ENCODE measurements around the gene SLC7A1.

The SLC7A1 gene

GRCh38 chr13:29524176-29524575, 71.3 kb downstream of the SLC7A1 start:
- Mint-ChIP-seq H3K4me3 (no peak overlapping the region), H3K27me3 (no peaks in the 10 kb centered on the region), H3K36me3 (ENCODE audit: low read depth) (peaks cover 70% of the 10 kb centered on the region), H3K4me1 (ENCODE audit: low read depth) (no peaks in the 10 kb centered on the region), H3K9me3 (no peaks in the 10 kb centered on the region), H3K27ac (no peak overlapping the region)
- intact Hi-C loops (cut with micrococcal nuclease): no loop called here

- Mint-ChIP-seq H3K4me1 (ENCODE audit: low read depth) (no peaks in the 10 kb centered on the region), H3K9me3 (no peaks in the 10 kb centered on the region), H3K27ac (no peak overlapping the region), H3K27me3 (no peaks in the 10 kb centered on the region), H3K36me3 (ENCODE audit: low read depth) (peaks cover 67% of the 10 kb centered on the region), H3K4me3 (no peak overlapping the region)
- intact Hi-C loops (cut with micrococcal nuclease): no loop called here
These were observed 72.1 kb downstream of the SLC7A1 start for GRCh38 chr13:29523199-29523961.

GRCh38 chr13:29522044-29522685, 73.3 kb downstream of the SLC7A1 start:
- Mint-ChIP-seq H3K27ac (no peak overlapping the region), H3K27me3 (no peaks in the 10 kb centered on the region), H3K4me3 (no peak overlapping the region), H3K36me3 (ENCODE audit: low read depth) (peaks cover 65% of the 10 kb centered on the region), H3K4me1 (ENCODE audit: low read depth) (no peaks in the 10 kb centered on the region), H3K9me3 (no peaks in the 10 kb centered on the region)
- intact Hi-C loops (cut with micrococcal nuclease): no loop called here

- H3K27ac Mint-ChIP-seq: no peak overlapping the region
- intact Hi-C loops (cut with micrococcal nuclease): no loop called here
- no peak overlapping the region for H3K4me3 Mint-ChIP-seq
- peaks cover 65% of the 10 kb centered on the region for H3K36me3 Mint-ChIP-seq (ENCODE audit: low read depth)
- no peaks in the 10 kb centered on the region for H3K4me1 Mint-ChIP-seq (ENCODE audit: low read depth)
- no peaks in the 10 kb centered on the region for H3K27me3 Mint-ChIP-seq
- H3K9me3 Mint-ChIP-seq: no peaks in the 10 kb centered on the region
These were observed 74.2 kb downstream of the SLC7A1 start for GRCh38 chr13:29521336-29521735.

- Mint-ChIP-seq H3K9me3 (no peaks in the 10 kb centered on the region), H3K27ac (no peak overlapping the region), H3K36me3 (ENCODE audit: low read depth) (peaks cover 70% of the 10 kb centered on the region), H3K4me3 (no peak overlapping the region), H3K27me3 (no peaks in the 10 kb centered on the region), H3K4me1 (ENCODE audit: low read depth) (no peaks in the 10 kb centered on the region)
- intact Hi-C loops (cut with micrococcal nuclease): no loop called here
These were observed 74.8 kb downstream of the SLC7A1 start for GRCh38 chr13:29520671-29521070.

- Mint-ChIP-seq H3K36me3 (ENCODE audit: low read depth) (peaks cover 78% of the 10 kb centered on the region), H3K4me3 (no peak overlapping the region), H3K9me3 (no peaks in the 10 kb centered on the region), H3K4me1 (ENCODE audit: low read depth) (no peaks in the 10 kb centered on the region), H3K27ac (no peak overlapping the region), H3K27me3 (no peaks in the 10 kb centered on the region)
- intact Hi-C loops (cut with micrococcal nuclease): no loop called here
These were observed 75.6 kb downstream of the SLC7A1 start for GRCh38 chr13:29519921-29520320.

GRCh38 chr13:29516880-29517279, 78.6 kb downstream of the SLC7A1 start:
- H3K9me3 Mint-ChIP-seq: no peaks in the 10 kb centered on the region
- H3K4me1 Mint-ChIP-seq (ENCODE audit: low read depth): no peaks in the 10 kb centered on the region
- peaks cover 82% of the 10 kb centered on the region for H3K36me3 Mint-ChIP-seq (ENCODE audit: low read depth)
- H3K4me3 Mint-ChIP-seq: no peak overlapping the region
- no peak overlapping the region for H3K27ac Mint-ChIP-seq
- intact Hi-C loops (cut with micrococcal nuclease): no loop called here
- H3K27me3 Mint-ChIP-seq: no peaks in the 10 kb centered on the region

- H3K9me3 Mint-ChIP-seq: no peaks in the 10 kb centered on the region
- intact Hi-C loops (cut with micrococcal nuclease): no loop called here
- H3K36me3 Mint-ChIP-seq (ENCODE audit: low read depth): peaks cover 84% of the 10 kb centered on the region
- H3K4me1 Mint-ChIP-seq (ENCODE audit: low read depth): no peaks in the 10 kb centered on the region
- no peak overlapping the region for H3K27ac Mint-ChIP-seq
- H3K4me3 Mint-ChIP-seq: no peak overlapping the region
- no peaks in the 10 kb centered on the region for H3K27me3 Mint-ChIP-seq
These were observed 79.5 kb downstream of the SLC7A1 start for GRCh38 chr13:29516012-29516411.

- Mint-ChIP-seq H3K27ac (no peak overlapping the region), H3K9me3 (no peaks in the 10 kb centered on the region), H3K4me3 (no peak overlapping the region), H3K27me3 (no peaks in the 10 kb centered on the region), H3K36me3 (ENCODE audit: low read depth) (peaks cover 91% of the 10 kb centered on the region), H3K4me1 (ENCODE audit: low read depth) (no peaks in the 10 kb centered on the region)
- intact Hi-C loops (cut with micrococcal nuclease): no loop called here
These were observed 80.1 kb downstream of the SLC7A1 start for GRCh38 chr13:29515372-29515771.

- Mint-ChIP-seq H3K4me3 (no peak overlapping the region), H3K9me3 (no peaks in the 10 kb centered on the region), H3K27me3 (no peaks in the 10 kb centered on the region), H3K36me3 (ENCODE audit: low read depth) (peaks cover 91% of the 10 kb centered on the region), H3K27ac (no peak overlapping the region), H3K4me1 (ENCODE audit: low read depth) (no peaks in the 10 kb centered on the region)
- intact Hi-C loops (cut with micrococcal nuclease): no loop called here
These were observed 80.7 kb downstream of the SLC7A1 start for GRCh38 chr13:29514720-29515310.

GRCh38 chr13:29513981-29514719, 81.3 kb downstream of the SLC7A1 start:
- H3K27me3 Mint-ChIP-seq: no peaks in the 10 kb centered on the region
- peaks cover 87% of the 10 kb centered on the region for H3K36me3 Mint-ChIP-seq (ENCODE audit: low read depth)
- H3K9me3 Mint-ChIP-seq: no peaks in the 10 kb centered on the region
- H3K4me1 Mint-ChIP-seq (ENCODE audit: low read depth): no peaks in the 10 kb centered on the region
- H3K27ac Mint-ChIP-seq: peak overlapping the region; percentile 13
- intact Hi-C loops (cut with micrococcal nuclease): no loop called here
- no peak overlapping the region for H3K4me3 Mint-ChIP-seq

- Mint-ChIP-seq H3K27ac (peak overlapping the region; percentile 13), H3K9me3 (no peaks in the 10 kb centered on the region), H3K4me1 (ENCODE audit: low read depth) (no peaks in the 10 kb centered on the region), H3K4me3 (no peak overlapping the region), H3K36me3 (ENCODE audit: low read depth) (peaks cover 83% of the 10 kb centered on the region), H3K27me3 (no peaks in the 10 kb centered on the region)
- intact Hi-C loops (cut with micrococcal nuclease): no loop called here
These were observed 82.2 kb downstream of the SLC7A1 start for GRCh38 chr13:29513002-29513980.

GRCh38 chr13:29511980-29512379, 83.5 kb downstream of the SLC7A1 start:
- H3K36me3 Mint-ChIP-seq (ENCODE audit: low read depth): peaks cover 72% of the 10 kb centered on the region
- H3K4me3 Mint-ChIP-seq: no peak overlapping the region
- H3K27ac Mint-ChIP-seq: no peak overlapping the region
- H3K4me1 Mint-ChIP-seq (ENCODE audit: low read depth): no peaks in the 10 kb centered on the region
- intact Hi-C loops (cut with micrococcal nuclease): no loop called here
- no peaks in the 10 kb centered on the region for H3K9me3 Mint-ChIP-seq
- no peaks in the 10 kb centered on the region for H3K27me3 Mint-ChIP-seq

Data from dendritic cell treated with granulocyte-macrophage colony-stimulating factor and Interleukin-4, amounts not matched to agents 40 ng/mL and 50 ng/mL, for 4 days (primary cell).